CD8-positive, alpha-beta memory T cell (primary cell): ENCODE results near the gene BEND7. TPM values are rescaled to one million over a fixed set of nuclear protein-coding genes. Genes with fewer than 3 reads are reported as not detected.
A peak's percentile ranks its signal among the peaks of the same experiment; 100 is the strongest.
"Not testable (repeated sequence)": the region's sequence is repeated elsewhere in the genome, so short reads cannot be mapped to it uniquely, and the experiment has no call there.

Experiments used
- CTCF ChIA-PET: fragments of 350-600 bp; sonication (Branson Sonifier 250); formaldehyde crosslinking; loops from one replicate; lab custom pipeline; 2021; ENCODE audit warnings: antibody characterized with exemption; lab: Charles Lee
- POLR2A ChIA-PET: fragments of 350-600 bp; sonication (Branson Sonifier 250); formaldehyde crosslinking; loops from one replicate; lab custom pipeline; 2021; ENCODE audit warnings: antibody characterized with exemption; lab: Charles Lee
- DNase-seq, 5 donors: peaks; one replicate each; pipeline versions ENCODE4 v3.0.0 to v3.0.0-alpha.2; 2020 to 2022; ENCODE audit warnings: mixed read lengths in 1 of 5
- H3K27ac ChIP-seq: one replicate; pipeline ENCODE4 v1.7.0; 2013; ENCODE audit warnings: low read depth, mild to moderate bottlenecking, low read length, moderate library complexity
- H3K27me3 ChIP-seq: 2 replicates; pipeline ENCODE4 v1.7.0; 2013; ENCODE audit warnings: low read length, mild to moderate bottlenecking; ENCODE audit not compliant: insufficient read depth, poor library complexity, severe bottlenecking
- H3K36me3 ChIP-seq: 2 replicates; pipeline ENCODE4 v1.7.0; 2013; ENCODE audit warnings: mild to moderate bottlenecking, low read length, moderate library complexity; ENCODE audit not compliant: insufficient read depth
- H3K4me1 ChIP-seq: 2 replicates; pipeline ENCODE4 v1.7.0; 2013; ENCODE audit warnings: mild to moderate bottlenecking, low read length, moderate library complexity; ENCODE audit not compliant: insufficient read depth
- H3K4me3 ChIP-seq: 2 replicates; pipeline ENCODE4 v1.7.0; 2013; ENCODE audit warnings: mild to moderate bottlenecking, low read length
- H3K9me3 ChIP-seq: 2 replicates; pipeline ENCODE4 v1.7.0; 2013; ENCODE audit warnings: mild to moderate bottlenecking, low read length
- H3K27ac Mint-ChIP-seq, 8 donors: one replicate each; pipeline ENCODE4 v1.8.0; 2020 to 2021; ENCODE audit warnings: mixed read lengths in 8 of 8, mild to moderate bottlenecking in 6 of 8, inconsistent platforms in 3 of 8, moderate library complexity in 3 of 8
- H3K27me3 Mint-ChIP-seq, 2 donors: one replicate each; pipeline ENCODE4 v1.8.0; 2020 to 2021; ENCODE audit warnings: mixed read lengths in 2 of 2, mild to moderate bottlenecking in 1 of 2, moderate library complexity in 1 of 2
- H3K36me3 Mint-ChIP-seq, 3 donors: one replicate each; pipeline ENCODE4 v1.8.0; 2020 to 2021; ENCODE audit warnings: mixed read lengths in 3 of 3, inconsistent platforms in 1 of 3, mild to moderate bottlenecking in 1 of 3
- H3K4me1 Mint-ChIP-seq, 3 donors: one replicate each; pipeline ENCODE4 v1.8.0; 2020 to 2021; ENCODE audit warnings: mixed read lengths in 3 of 3, inconsistent platforms in 1 of 3, mild to moderate bottlenecking in 1 of 3
- H3K4me3 Mint-ChIP-seq, 7 donors: one replicate each; pipeline ENCODE4 v1.8.0; 2020 to 2021; ENCODE audit warnings: mixed read lengths in 7 of 7, mild to moderate bottlenecking in 6 of 7, moderate library complexity in 4 of 7, inconsistent platforms in 2 of 7
- H3K9me3 Mint-ChIP-seq, 5 donors: one replicate each; pipeline ENCODE4 v1.8.0; 2020 to 2022; ENCODE audit warnings: mixed read lengths in 5 of 5, mild to moderate bottlenecking in 3 of 5, moderate library complexity in 2 of 5, inconsistent platforms in 1 of 5
- polyA plus RNA-seq: library from polyadenylated mRNA; unstranded; fragments of 300-500 nt; fragmentation: Illumina TruSeq; gene quantifications from one replicate; pipeline ENCODE4 v1.2.3, GENCODE V29; 2021
- total RNA-seq, 2 experiments: library from RNA; stranded (reverse); gene quantifications; one replicate each; pipeline ENCODE4 v1.2.3, GENCODE V29; 2021

Gene BEND7
- total and polyA plus RNA-seq, 3 experiments from 2014 or later: not detected

GRCh38 chr10:13559124-13559700, 30.4 kb upstream of the BEND7 start:
- no peaks in the 10 kb centered on the region for H3K27me3 ChIP-seq
- Mint-ChIP-seq H3K27ac (no peak overlapping the region), H3K4me3 (no peak overlapping the region), H3K9me3 (no peaks in the 10 kb centered on the region), H3K4me1 (no peaks in the 10 kb centered on the region), H3K36me3 (no peaks in the 10 kb centered on the region), H3K27me3 (peaks cover 5 to 17% of the 10 kb centered on the region in 2 donors)
- no peaks in the 10 kb centered on the region for H3K9me3 ChIP-seq
- CTCF ChIA-PET: interaction anchor here (0.7 kb wide), 1 partner anchor 867 kb away, joined by 4 read pairs; no protein-coding TSS in a partner anchor
- H3K4me3 ChIP-seq: no peak overlapping the region
- H3K27ac ChIP-seq: no peak overlapping the region
- POLR2A ChIA-PET: no interaction called here
- no peak for DNase-seq
- no peaks in the 10 kb centered on the region for H3K36me3 ChIP-seq
- no peaks in the 10 kb centered on the region for H3K4me1 ChIP-seq

- no peak overlapping the region for H3K27ac Mint-ChIP-seq
- POLR2A ChIA-PET: no interaction called here
- Histone ChIP-seq H3K9me3 (no peaks in the 10 kb centered on the region), H3K27me3 (no peaks in the 10 kb centered on the region), H3K27ac (no peak overlapping the region), H3K4me1 (no peaks in the 10 kb centered on the region), H3K36me3 (no peaks in the 10 kb centered on the region), H3K4me3 (no peak overlapping the region)
- CTCF ChIA-PET: no interaction called here
- no peak overlapping the region for H3K4me3 Mint-ChIP-seq
- peaks cover 6 to 31% of the 10 kb centered on the region in 2 donors for H3K27me3 Mint-ChIP-seq
- peaks cover 0 to 1% (median 0%) of the 10 kb centered on the region in 3 donors for H3K36me3 Mint-ChIP-seq
- DNase-seq: no peak
- H3K9me3 Mint-ChIP-seq: peaks cover 2 to 6% (median 5%) of the 10 kb centered on the region in 5 donors
- H3K4me1 Mint-ChIP-seq: no peaks in the 10 kb centered on the region
These were observed 27.2 kb upstream of the BEND7 start for GRCh38 chr10:13555884-13556510.

GRCh38 chr10:13550802-13551201, 22.0 kb upstream of the BEND7 start:
- no peak for DNase-seq
- no peaks in the 10 kb centered on the region for H3K4me1 ChIP-seq
- POLR2A ChIA-PET: no interaction called here
- no peak overlapping the region for H3K27ac ChIP-seq
- Mint-ChIP-seq H3K27me3 (peaks cover 18 to 44% of the 10 kb centered on the region in 2 donors), H3K4me1 (no peaks in the 10 kb centered on the region), H3K9me3 (peaks cover 16 to 27% (median 23%) of the 10 kb centered on the region in 5 donors), H3K36me3 (peaks cover 0 to 7% (median 3%) of the 10 kb centered on the region in 3 donors), H3K27ac (no peak overlapping the region), H3K4me3 (no peak overlapping the region)
- H3K27me3 ChIP-seq: no peaks in the 10 kb centered on the region
- no peak overlapping the region for H3K4me3 ChIP-seq
- no peaks in the 10 kb centered on the region for H3K36me3 ChIP-seq
- no peaks in the 10 kb centered on the region for H3K9me3 ChIP-seq
- CTCF ChIA-PET: no interaction called here

- no peaks in the 10 kb centered on the region for H3K36me3 Mint-ChIP-seq
- H3K36me3 ChIP-seq: no peaks in the 10 kb centered on the region
- CTCF ChIA-PET: no interaction called here
- H3K4me1 ChIP-seq: no peaks in the 10 kb centered on the region
- no peak overlapping the region for H3K27ac ChIP-seq
- no peaks in the 10 kb centered on the region for H3K9me3 ChIP-seq
- no peak overlapping the region for H3K4me3 Mint-ChIP-seq
- no peaks in the 10 kb centered on the region for H3K27me3 ChIP-seq
- H3K9me3 Mint-ChIP-seq: peaks cover 0 to 2% (median 0%) of the 10 kb centered on the region in 5 donors
- POLR2A ChIA-PET: no interaction called here
- DNase-seq: no peak
- peaks cover 34 to 73% of the 10 kb centered on the region in 2 donors for H3K27me3 Mint-ChIP-seq
- H3K4me3 ChIP-seq: no peak overlapping the region
- no peak overlapping the region for H3K27ac Mint-ChIP-seq
- H3K4me1 Mint-ChIP-seq: no peaks in the 10 kb centered on the region
These were observed 13.7 kb upstream of the BEND7 start for GRCh38 chr10:13542533-13542932.

GRCh38 chr10:13537985-13538384, 9.2 kb upstream of the BEND7 start:
- H3K4me3 ChIP-seq, DNase-seq, CTCF ChIA-PET, H3K27ac ChIP-seq, H3K36me3 ChIP-seq, POLR2A ChIA-PET, H3K4me3 Mint-ChIP-seq, H3K27ac Mint-ChIP-seq, H3K9me3 ChIP-seq, H3K36me3 Mint-ChIP-seq, H3K27me3 ChIP-seq, H3K4me1 Mint-ChIP-seq, H3K4me1 ChIP-seq, H3K9me3 Mint-ChIP-seq: not testable (repeated sequence)
- peaks cover 38 to 76% of the 10 kb centered on the region in 2 donors for H3K27me3 Mint-ChIP-seq

GRCh38 chr10:13536674-13537366, 8.0 kb upstream of the BEND7 start:
- H3K36me3 Mint-ChIP-seq: no peaks in the 10 kb centered on the region
- Histone ChIP-seq H3K27me3 (no peaks in the 10 kb centered on the region), H3K4me1 (no peaks in the 10 kb centered on the region), H3K4me3 (no peak overlapping the region), H3K36me3 (no peaks in the 10 kb centered on the region), H3K27ac (no peak overlapping the region), H3K9me3 (no peaks in the 10 kb centered on the region)
- H3K27me3 Mint-ChIP-seq: peaks cover 39 to 80% of the 10 kb centered on the region in 2 donors
- DNase-seq: no peak
- POLR2A ChIA-PET: no interaction called here
- H3K4me1 Mint-ChIP-seq: no peaks in the 10 kb centered on the region
- H3K27ac Mint-ChIP-seq: no peak overlapping the region
- H3K4me3 Mint-ChIP-seq: no peak overlapping the region
- CTCF ChIA-PET: interaction anchor here (0.7 kb wide), 1 partner anchor 164 kb away, joined by 3 read pairs; no protein-coding TSS in a partner anchor
- peaks cover 0 to 3% (median 0%) of the 10 kb centered on the region in 5 donors for H3K9me3 Mint-ChIP-seq

- ChIA-PET CTCF (no interaction called here), POLR2A (no interaction called here)
- DNase-seq: no peak
- Histone ChIP-seq H3K4me3 (no peak overlapping the region), H3K36me3 (no peaks in the 10 kb centered on the region), H3K27ac (no peak overlapping the region), H3K9me3 (no peaks in the 10 kb centered on the region), H3K27me3 (no peaks in the 10 kb centered on the region), H3K4me1 (no peaks in the 10 kb centered on the region)
- H3K4me3 Mint-ChIP-seq: no peak overlapping the region
- H3K4me1 Mint-ChIP-seq: no peaks in the 10 kb centered on the region
- H3K36me3 Mint-ChIP-seq: no peaks in the 10 kb centered on the region
- peaks cover 39 to 80% of the 10 kb centered on the region in 2 donors for H3K27me3 Mint-ChIP-seq
- no peak overlapping the region for H3K27ac Mint-ChIP-seq
- peaks cover 0 to 3% (median 0%) of the 10 kb centered on the region in 5 donors for H3K9me3 Mint-ChIP-seq
These were observed 6.5 kb upstream of the BEND7 start for GRCh38 chr10:13535346-13535745.

GRCh38 chr10:13529714-13529973, 830 bp upstream of the BEND7 start:
- H3K9me3 Mint-ChIP-seq: no peaks in the 10 kb centered on the region
- peak overlapping the region in 6 of 7 donors; percentile 24 to 70 (median 54) for H3K4me3 Mint-ChIP-seq
- Histone ChIP-seq H3K9me3 (no peaks in the 10 kb centered on the region), H3K4me3 (no peak overlapping the region), H3K4me1 (peaks cover 5% of the 10 kb centered on the region), H3K36me3 (no peaks in the 10 kb centered on the region), H3K27me3 (peaks cover 21% of the 10 kb centered on the region), H3K27ac (no peak overlapping the region)
- H3K4me1 Mint-ChIP-seq: peaks cover 6 to 11% (median 8%) of the 10 kb centered on the region in 3 donors
- no peak overlapping the region for H3K27ac Mint-ChIP-seq
- H3K27me3 Mint-ChIP-seq: peaks cover 39 to 78% of the 10 kb centered on the region in 2 donors
- CTCF ChIA-PET: no interaction called here
- DNase-seq: no peak
- H3K36me3 Mint-ChIP-seq: no peaks in the 10 kb centered on the region
- POLR2A ChIA-PET: no interaction called here
